Activated naive CD4-positive, alpha-beta T cell treated with anti-CD3 and anti-CD28 coated beads, Interleukin-2, amount 10 ng/mL, durations not matched to agents 5 hours and 36 hours (primary cell): Measurements from ENCODE around the gene FNBP1L. TPM values are rescaled to one million over a fixed set of nuclear protein-coding genes. Genes with fewer than 3 reads are reported as not detected.

Source experiments
- total RNA-seq, 2 experiments: library from RNA; stranded (reverse); gene quantifications; one replicate each; pipeline ENCODE4 v1.2.3, GENCODE V29; 2021

The FNBP1L gene
- total RNA-seq = under 1 TPM; 0.35 to 0.36 TPM

DNA sequence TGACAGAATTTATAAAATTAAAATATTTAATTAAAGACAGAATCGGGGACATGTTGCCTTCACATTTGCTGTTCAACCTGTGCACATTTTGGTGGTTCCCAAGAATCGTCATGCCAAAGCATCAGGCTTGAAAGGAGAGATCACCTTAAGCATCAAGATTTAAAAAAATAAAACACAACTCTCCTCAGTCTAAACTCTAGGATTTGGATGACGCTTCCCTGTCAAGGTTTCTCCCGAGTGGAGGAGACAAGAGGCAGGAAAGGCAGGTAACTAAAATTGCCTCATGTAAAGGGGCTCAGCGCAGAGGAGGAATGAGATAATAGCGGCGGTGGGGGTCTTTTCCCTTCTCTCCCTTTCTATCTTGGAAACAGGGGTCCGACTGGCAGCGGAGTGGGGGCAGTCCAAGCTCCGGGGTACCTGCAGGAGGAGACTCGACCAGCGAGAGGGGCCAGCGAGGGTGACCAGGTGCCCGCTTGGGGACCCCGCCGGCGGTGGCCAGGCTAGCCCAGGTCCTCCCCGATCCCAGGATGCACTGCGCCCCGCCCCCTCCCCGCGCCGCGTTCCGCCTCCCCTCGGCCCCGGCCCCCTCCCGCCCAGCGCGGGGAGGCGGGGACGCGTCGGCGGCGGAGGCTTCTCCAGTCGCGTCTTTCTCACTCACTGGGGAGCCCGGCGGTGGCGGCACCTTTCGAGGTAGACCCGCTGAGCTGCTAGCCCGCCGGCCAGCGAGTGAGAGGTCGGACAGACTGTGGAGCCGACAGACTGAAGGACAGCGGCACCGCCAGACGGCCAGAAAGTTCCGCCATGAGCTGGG, at the start of gene FNBP1L:
Gene FNBP1L, plus strand, starts transcription at position 638 of the 811 bp plus-strand sequence. Its CDS starts 164 bp downstream, at position 802.

Other genes starting within 250 kb of the FNBP1L start
- 10 to 100 TPM; 87.3 to 89.9 TPM for gene DR1, start 102.2 kb upstream of the FNBP1L start, total RNA-seq
- gene BCAR3, start 233.7 kb downstream of the FNBP1L start, total RNA-seq = 1 to 10 TPM in 1 of 2 experiments, under 1 TPM in 1; 0.70 to 1.5 TPM